GM23248 (cell line): ENCODE data around the gene EXOC3L1. TPM values are rescaled to one million over a fixed set of nuclear protein-coding genes. Genes with fewer than 3 reads are reported as not detected.

Experiments
- DNase-seq: peaks from one replicate; pipeline ENCODE4 v3.0.0-alpha.2; 2015
- H2AFZ ChIP-seq: fragments of 200-600 bp; sonication (generic); 2 replicates; pipeline ENCODE4 v1.6.1; 2016; ENCODE audit warnings: antibody characterized with exemption
- H3F3A ChIP-seq: fragments of 200-600 bp; sonication (generic); 2 replicates; pipeline ENCODE4 v1.6.1; 2016; ENCODE audit warnings: mild to moderate bottlenecking, antibody characterized with exemption, mixed run types; ENCODE audit not compliant: insufficient read depth
- H3K27ac ChIP-seq: fragments of 200-600 bp; sonication (generic); 2 replicates; pipeline ENCODE4 v1.5.1; 2016; ENCODE audit warnings: mild to moderate bottlenecking
- H3K27me3 ChIP-seq: fragments of 200-600 bp; sonication (generic); replicated peaks from 2 replicates; pipeline ENCODE4 v1.6.1; 2016; ENCODE audit warnings: mild to moderate bottlenecking; ENCODE audit not compliant: insufficient read depth
- H3K36me3 ChIP-seq: fragments of 200-600 bp; sonication (generic); 2 replicates; pipeline ENCODE4 v1.6.1; 2016; ENCODE audit warnings: low read depth, mild to moderate bottlenecking
- H3K4me1 ChIP-seq: fragments of 200-600 bp; sonication (generic); 2 replicates; pipeline ENCODE4 v1.6.1; 2016; ENCODE audit warnings: mild to moderate bottlenecking; ENCODE audit not compliant: insufficient read depth
- H3K4me2 ChIP-seq: fragments of 200-600 bp; sonication (generic); one replicate; pipeline ENCODE4 v1.6.1; 2016; ENCODE audit warnings: mild to moderate bottlenecking; ENCODE audit not compliant: unreplicated experiment
- H3K4me3 ChIP-seq: fragments of 200-600 bp; sonication (generic); 2 replicates; pipeline ENCODE4 v1.5.1; 2016; ENCODE audit warnings: mild to moderate bottlenecking
- H3K79me2 ChIP-seq: fragments of 200-600 bp; sonication (generic); 2 replicates; pipeline ENCODE4 v1.6.1; 2016; ENCODE audit warnings: mild to moderate bottlenecking; ENCODE audit not compliant: insufficient read depth
- H3K9ac ChIP-seq: fragments of 200-600 bp; sonication (generic); 2 replicates; pipeline ENCODE4 v1.6.1; 2016; ENCODE audit warnings: mild to moderate bottlenecking
- H3K9me2 ChIP-seq: fragments of 200-600 bp; sonication (generic); 2 replicates; pipeline ENCODE4 v1.6.1; 2016; ENCODE audit warnings: mixed run types, mild to moderate bottlenecking, moderate library complexity; ENCODE audit not compliant: insufficient read depth
- H3K9me3 ChIP-seq: fragments of 200-600 bp; sonication (generic); one replicate; pipeline ENCODE4 v1.6.1; 2017; ENCODE audit warnings: low read depth
- H4K20me1 ChIP-seq: fragments of 200-600 bp; sonication (generic); 2 replicates; pipeline ENCODE4 v1.6.0; 2016; ENCODE audit not compliant: insufficient read depth
- EZH2 ChIP-seq: fragments of 200-600 bp; sonication (generic); IDR thresholded peaks from 2 replicates; pipeline ENCODE4 v1.6.1; 2018; ENCODE audit warnings: antibody characterized with exemption, mild to moderate bottlenecking; ENCODE audit not compliant: insufficient read depth, poor library complexity, severe bottlenecking
- EZH2phosphoT487 ChIP-seq: fragments of 200-600 bp; sonication (generic); IDR thresholded peaks from 2 replicates; pipeline ENCODE4 v1.6.1; 2018; ENCODE audit warnings: antibody characterized with exemption, moderate library complexity, mild to moderate bottlenecking, low read depth; ENCODE audit not compliant: insufficient read depth
- WGBS, 2 experiments: methylation state at CpG; one replicate each; pipeline ENCODE4 v1.1.6; 2015 to 2017; ENCODE audit warnings: low lambda C conversion rate in 2 of 2, low coverage in 1 of 2; ENCODE audit errors: missing lambda C conversion rate in 2 of 2; 5-methylcytosine and 5-hydroxymethylcytosine counted together
- in situ Hi-C: fragments of 300-500 bp; cut with MboI; formaldehyde crosslinking; loops from 2 replicates; pipeline ENCODE4 v1.15.0; 2020
- polyA plus RNA-seq: library from polyadenylated mRNA; unstranded; fragments of >200 nt; fragmentation: Nextera tagmentation; extraction: Ambion mirVana; gene quantifications from 2 replicates; pipeline ENCODE4 v1.2.1, GENCODE V29; 2016
- total RNA-seq: library from RNA; depleted of rRNA; stranded (reverse); fragments of >200 nt; shearing (Covaris generic); gene quantifications from 2 replicates; pipeline ENCODE4 v1.2.3, GENCODE V29; 2014

The EXOC3L1 gene
- total and polyA plus RNA-seq, 2 experiments from 2014 or later, result 0.28 TPM; not detected in 1

- no peak overlapping the region for H3K27ac ChIP-seq
- WGBS, 2 experiments, result 74 to 78% methylated on average over 7 of the region's 7 CpGs
- H3K79me2 ChIP-seq, result peaks cover 13% of the 10 kb centered on the region; the same call in 1 of the 2 replicates
- no peak overlapping the region for H3K9ac ChIP-seq
- H3K9me3 ChIP-seq, result no peaks in the 10 kb centered on the region
- H3K36me3 ChIP-seq, result peaks cover 6% of the 10 kb centered on the region; the same call in 1 of the 2 replicates
- TF ChIP-seq EZH2phosphoT487 (no peak), EZH2 (no peak)
- peaks cover 36% of the 10 kb centered on the region for H3F3A ChIP-seq
- DNase-seq, result peak; percentile 40
- no peak overlapping the region for H3K4me3 ChIP-seq
- in situ Hi-C loops, result no loop called here
- H4K20me1 ChIP-seq, result no peaks in the 10 kb centered on the region
- no peaks in the 10 kb centered on the region for H3K9me2 ChIP-seq
- 0 out of 2 replicates have a peak, but pooled peaks cover 5% of the 10 kb centered on the region for H3K4me1 ChIP-seq
- H3K4me2 ChIP-seq, result no peak overlapping the region
- no peak overlapping the region for H2AFZ ChIP-seq
- no peaks in the 10 kb centered on the region for H3K27me3 ChIP-seq
Measured at GRCh38 chr16:67146523-67147357, 43.2 kb downstream of the EXOC3L1 start.

GRCh38 chr16:67145746-67146145 is 44.2 kb downstream of the EXOC3L1 start:
- Histone ChIP-seq H3K9ac (no peak overlapping the region), H3K9me3 (no peaks in the 10 kb centered on the region), H3K27ac (no peak overlapping the region), H3K9me2 (no peaks in the 10 kb centered on the region), H2AFZ (no peak overlapping the region), H3F3A (peaks cover 30% of the 10 kb centered on the region), H3K4me3 (no peak overlapping the region), H3K4me1 (no peaks in the 10 kb centered on the region), H3K27me3 (no peaks in the 10 kb centered on the region), H3K36me3 (peaks cover 6% of the 10 kb centered on the region; the same call in 1 of the 2 replicates), H4K20me1 (no peaks in the 10 kb centered on the region), H3K79me2 (peaks cover 13% of the 10 kb centered on the region; the same call in 1 of the 2 replicates), H3K4me2 (no peak overlapping the region)
- no peak for DNase-seq
- in situ Hi-C loops, result no loop called here
- 52 to 56% methylated on average over 2 of the region's 2 CpGs for WGBS, 2 experiments
- TF ChIP-seq EZH2 (no peak), EZH2phosphoT487 (no peak)

GRCh38 chr16:67144943-67145342 is 45.0 kb downstream of the EXOC3L1 start:
- Histone ChIP-seq H3K36me3 (peaks cover 6% of the 10 kb centered on the region; the same call in 1 of the 2 replicates), H3K27ac (no peak overlapping the region), H3K4me3 (no peak overlapping the region), H3K9me3 (no peaks in the 10 kb centered on the region), H3K9me2 (no peaks in the 10 kb centered on the region), H3K4me2 (no peak overlapping the region), H3F3A (peaks cover 30% of the 10 kb centered on the region), H4K20me1 (no peaks in the 10 kb centered on the region), H3K9ac (no peak overlapping the region), H3K4me1 (no peaks in the 10 kb centered on the region), H2AFZ (no peak overlapping the region), H3K27me3 (no peaks in the 10 kb centered on the region), H3K79me2 (peaks cover 10% of the 10 kb centered on the region; the same call in 1 of the 2 replicates)
- TF ChIP-seq EZH2phosphoT487 (no peak), EZH2 (no peak)
- WGBS, 2 experiments, result 68 to 78% methylated on average over 2 of the region's 2 CpGs
- in situ Hi-C loops, result no loop called here
- DNase-seq, result no peak

GRCh38 chr16:67142342-67142741 is 47.6 kb downstream of the EXOC3L1 start:
- 92 to 95% methylated on average over 9 of the region's 9 CpGs for WGBS, 2 experiments

More at GRCh38 chr16:67142342-67142741, 47.6 kb downstream of the EXOC3L1 start:
- in situ Hi-C loops, result no loop called here
- H3K9me3 ChIP-seq, result no peaks in the 10 kb centered on the region
- no peaks in the 10 kb centered on the region for H4K20me1 ChIP-seq
- H3K9me2 ChIP-seq, result no peaks in the 10 kb centered on the region
- H2AFZ ChIP-seq, result no peak overlapping the region
- DNase-seq, result no peak
- no peaks in the 10 kb centered on the region for H3K4me1 ChIP-seq
- H3K4me3 ChIP-seq, result no peak overlapping the region
- no peak for TF ChIP-seq EZH2phosphoT487
- TF ChIP-seq EZH2, result no peak
- no peak overlapping the region for H3K4me2 ChIP-seq
- H3K27ac ChIP-seq, result no peak overlapping the region
- H3K9ac ChIP-seq, result no peak overlapping the region
- peaks cover 15% of the 10 kb centered on the region; the same call in 1 of the 2 replicates for H3K36me3 ChIP-seq
- peaks cover 8% of the 10 kb centered on the region; the same call in 1 of the 2 replicates for H3F3A ChIP-seq
- H3K27me3 ChIP-seq, result no peaks in the 10 kb centered on the region
- no peaks in the 10 kb centered on the region for H3K79me2 ChIP-seq
